Measurements from ENCODE around the gene MIF.
"Not testable (repeated sequence)": the region's sequence is repeated elsewhere in the genome, so short reads cannot be mapped to it uniquely, and the experiment has no call there.

GRCh38 chr22:23860187-23860586 lies 34.0 kb upstream of the MIF start:
- TF ChIP-seq CTCF (IDR thresholded peaks at IDR 0.05; ENCODE audit: low read depth, low read length); EZH2phosphoT487 (IDR thresholded peaks at IDR 0.05; ENCODE audit: low read depth): not testable (repeated sequence)

Measured in OCI-LY3 (cell line).